Chondrocyte (in vitro differentiated cells): Measurements from ENCODE around the gene LEKR1. TPM values are rescaled to one million over a fixed set of nuclear protein-coding genes. Genes with fewer than 3 reads are reported as not detected.
"Not testable (repeated sequence)": the region's sequence is repeated elsewhere in the genome, so short reads cannot be mapped to it uniquely, and the experiment has no call there.

ENCODE experiments used
- DNase-seq: peaks from one replicate; pipeline ENCODE4 v3.0.0; 2021; ENCODE audit warnings: mixed read lengths, low spot score
- H3K27ac Mint-ChIP-seq: one replicate; pipeline ENCODE4 v1.8.0; 2021; ENCODE audit warnings: mild to moderate bottlenecking, moderate library complexity, mixed read lengths; ENCODE audit not compliant: unreplicated experiment
- H3K27me3 Mint-ChIP-seq: 2 replicates; pipeline ENCODE4 v1.8.0; 2021; ENCODE audit warnings: low read depth, mixed read lengths
- H3K36me3 Mint-ChIP-seq: 2 replicates; pipeline ENCODE4 v1.8.0; 2021; ENCODE audit warnings: low read depth, mixed read lengths
- H3K4me1 Mint-ChIP-seq: 2 replicates; pipeline ENCODE4 v1.8.0; 2021; ENCODE audit warnings: low read depth, mild to moderate bottlenecking, mixed read lengths
- H3K4me3 Mint-ChIP-seq: one replicate; pipeline ENCODE4 v1.8.0; 2021; ENCODE audit warnings: mild to moderate bottlenecking, moderate library complexity, mixed read lengths; ENCODE audit not compliant: unreplicated experiment
- H3K9me3 Mint-ChIP-seq: 2 replicates; pipeline ENCODE4 v1.8.0; 2021; ENCODE audit warnings: low read depth, mixed read lengths
- total RNA-seq: library from RNA; stranded (reverse); gene quantifications from 3 replicates; pipeline ENCODE4 v1.2.1, GENCODE V29; 2021
- TF ChIP-seq, protein P1 (sequence below): fragments of 200-600 bp; sonication (generic); IDR thresholded peaks from 2 replicates; pipeline ENCODE4 v1.5.0; 2021; ENCODE audit warnings: antibody characterized with exemption, mild to moderate bottlenecking, moderate library complexity

The LEKR1 gene
- total RNA-seq, 1 donor from 2014 or later: 0.45 TPM

DNA sequence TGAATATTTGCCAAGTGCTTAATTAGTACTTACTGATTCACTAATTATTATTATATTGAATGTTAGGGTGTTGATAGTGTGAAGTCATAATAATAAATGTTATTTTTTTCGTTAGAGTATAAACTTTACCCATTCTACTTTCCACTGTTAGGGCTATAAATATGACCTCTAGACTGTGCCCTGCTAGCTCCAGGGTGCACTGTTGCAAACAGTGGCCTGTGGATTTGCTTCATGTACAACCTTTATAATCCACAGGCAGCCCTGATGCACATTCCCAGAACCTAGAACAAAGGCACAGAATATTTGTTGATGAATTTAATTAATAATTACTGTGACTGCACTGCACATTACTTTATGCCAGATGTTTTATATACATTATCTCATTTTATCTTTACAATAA lies 28.8 kb upstream of the LEKR1 start:
- Mint-ChIP-seq H3K27me3 (no peaks in the 10 kb centered on the region), H3K9me3 (peaks cover 16% of the 10 kb centered on the region), H3K36me3 (peaks cover 6% of the 10 kb centered on the region), H3K4me1 (peaks cover 32% of the 10 kb centered on the region), H3K4me3 (no peak overlapping the region), H3K27ac (no peak overlapping the region)
- no peak for DNase-seq
- TF ChIP-seq, protein P1, sequence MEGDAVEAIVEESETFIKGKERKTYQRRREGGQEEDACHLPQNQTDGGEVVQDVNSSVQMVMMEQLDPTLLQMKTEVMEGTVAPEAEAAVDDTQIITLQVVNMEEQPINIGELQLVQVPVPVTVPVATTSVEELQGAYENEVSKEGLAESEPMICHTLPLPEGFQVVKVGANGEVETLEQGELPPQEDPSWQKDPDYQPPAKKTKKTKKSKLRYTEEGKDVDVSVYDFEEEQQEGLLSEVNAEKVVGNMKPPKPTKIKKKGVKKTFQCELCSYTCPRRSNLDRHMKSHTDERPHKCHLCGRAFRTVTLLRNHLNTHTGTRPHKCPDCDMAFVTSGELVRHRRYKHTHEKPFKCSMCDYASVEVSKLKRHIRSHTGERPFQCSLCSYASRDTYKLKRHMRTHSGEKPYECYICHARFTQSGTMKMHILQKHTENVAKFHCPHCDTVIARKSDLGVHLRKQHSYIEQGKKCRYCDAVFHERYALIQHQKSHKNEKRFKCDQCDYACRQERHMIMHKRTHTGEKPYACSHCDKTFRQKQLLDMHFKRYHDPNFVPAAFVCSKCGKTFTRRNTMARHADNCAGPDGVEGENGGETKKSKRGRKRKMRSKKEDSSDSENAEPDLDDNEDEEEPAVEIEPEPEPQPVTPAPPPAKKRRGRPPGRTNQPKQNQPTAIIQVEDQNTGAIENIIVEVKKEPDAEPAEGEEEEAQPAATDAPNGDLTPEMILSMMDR: no peak

DNA sequence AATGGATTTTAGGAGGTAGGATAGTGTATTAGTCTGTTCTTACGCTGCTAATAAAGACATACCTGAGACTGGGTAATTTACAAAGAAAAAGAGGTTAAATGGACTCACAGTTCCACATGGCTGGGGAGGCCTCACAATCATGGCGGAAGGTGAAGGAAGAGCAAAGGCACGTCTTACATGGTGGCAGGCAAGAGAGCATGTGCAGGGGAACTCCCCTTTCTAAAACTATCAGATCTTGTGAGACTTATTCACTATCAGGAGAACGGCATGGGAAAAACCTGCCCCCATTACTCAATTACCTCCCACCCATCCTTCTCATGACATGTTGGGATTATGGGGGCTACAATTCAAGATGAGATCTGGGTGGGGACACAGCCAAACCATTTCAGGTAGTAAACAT lies 25.9 kb upstream of the LEKR1 start:
- peaks cover 24% of the 10 kb centered on the region for H3K9me3 Mint-ChIP-seq
- not testable (repeated sequence) for H3K36me3 Mint-ChIP-seq, DNase-seq, H3K27ac Mint-ChIP-seq, H3K4me3 Mint-ChIP-seq, H3K27me3 Mint-ChIP-seq
- peaks cover 14% of the 10 kb centered on the region for H3K4me1 Mint-ChIP-seq

DNA sequence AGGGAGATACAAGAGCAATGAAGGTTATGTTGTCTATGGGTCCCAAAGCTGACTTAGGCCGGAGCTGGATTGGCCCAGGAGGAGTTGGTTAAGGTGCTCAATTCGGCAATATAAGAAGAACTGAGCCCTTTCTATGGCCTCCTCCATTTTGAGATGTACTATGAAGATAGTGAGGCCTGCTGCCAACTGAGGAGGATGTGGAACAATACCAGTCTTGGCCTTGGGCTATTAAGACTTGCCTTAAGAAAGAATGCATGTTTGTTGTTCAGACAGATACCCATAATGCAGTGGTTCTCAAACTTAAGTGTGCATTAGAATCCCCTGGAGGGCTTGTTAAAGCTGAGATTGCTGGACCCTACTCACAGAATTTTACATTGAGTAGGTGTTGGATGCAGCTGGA lies 24.4 kb upstream of the LEKR1 start:
- H3K27me3 Mint-ChIP-seq: no peaks in the 10 kb centered on the region
- H3K4me3 Mint-ChIP-seq: no peak overlapping the region
- H3K4me1 Mint-ChIP-seq: peaks cover under 1% of the 10 kb centered on the region
- no peak for DNase-seq
- TF ChIP-seq, protein P1: no peak
- H3K36me3 Mint-ChIP-seq: peaks cover 6% of the 10 kb centered on the region
- H3K9me3 Mint-ChIP-seq: peaks cover 19% of the 10 kb centered on the region
- no peak overlapping the region for H3K27ac Mint-ChIP-seq

DNA sequence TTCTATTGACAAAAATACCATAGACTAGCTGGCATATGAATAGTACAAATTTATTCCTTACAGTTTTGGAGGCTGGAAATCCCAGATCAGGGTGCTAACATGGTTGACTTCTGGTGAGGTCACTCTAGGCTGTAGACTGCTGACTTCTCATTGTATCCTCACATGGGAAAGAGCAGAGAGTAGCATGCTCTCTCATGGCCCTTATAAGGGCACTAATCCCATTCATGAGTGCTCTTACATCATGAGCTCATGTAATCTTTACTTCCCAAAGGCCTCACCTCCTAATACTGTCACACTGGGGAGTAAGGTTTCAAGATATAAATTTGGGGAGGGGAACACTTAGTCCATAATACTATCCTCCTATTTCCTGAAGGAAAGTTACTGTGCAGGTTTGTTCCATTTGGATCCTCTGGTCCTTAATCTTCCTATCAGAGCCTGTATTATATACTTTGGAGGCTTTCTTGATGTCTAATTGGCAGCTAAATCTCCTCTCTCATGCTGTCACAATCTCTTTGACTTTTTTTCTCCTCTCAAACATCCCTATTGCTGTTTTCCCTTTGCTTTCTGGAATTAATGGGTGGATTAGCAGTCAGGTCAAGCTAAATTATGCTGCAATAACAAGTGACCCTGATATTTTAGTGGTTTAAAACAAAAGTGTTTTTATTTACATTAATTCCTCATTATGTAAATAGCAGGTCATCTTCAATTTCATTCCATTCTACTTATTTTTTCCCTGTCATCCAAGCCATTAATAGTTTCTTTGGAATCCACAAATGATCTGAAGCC lies 23.1 kb upstream of the LEKR1 start:
- Mint-ChIP-seq H3K4me1 (peaks cover 9% of the 10 kb centered on the region), H3K36me3 (peaks cover 6% of the 10 kb centered on the region), H3K4me3 (no peak overlapping the region), H3K27me3 (no peaks in the 10 kb centered on the region), H3K27ac (no peak overlapping the region), H3K9me3 (peaks cover 19% of the 10 kb centered on the region)
- TF ChIP-seq, protein P1: no peak
- DNase-seq: no peak

DNA sequence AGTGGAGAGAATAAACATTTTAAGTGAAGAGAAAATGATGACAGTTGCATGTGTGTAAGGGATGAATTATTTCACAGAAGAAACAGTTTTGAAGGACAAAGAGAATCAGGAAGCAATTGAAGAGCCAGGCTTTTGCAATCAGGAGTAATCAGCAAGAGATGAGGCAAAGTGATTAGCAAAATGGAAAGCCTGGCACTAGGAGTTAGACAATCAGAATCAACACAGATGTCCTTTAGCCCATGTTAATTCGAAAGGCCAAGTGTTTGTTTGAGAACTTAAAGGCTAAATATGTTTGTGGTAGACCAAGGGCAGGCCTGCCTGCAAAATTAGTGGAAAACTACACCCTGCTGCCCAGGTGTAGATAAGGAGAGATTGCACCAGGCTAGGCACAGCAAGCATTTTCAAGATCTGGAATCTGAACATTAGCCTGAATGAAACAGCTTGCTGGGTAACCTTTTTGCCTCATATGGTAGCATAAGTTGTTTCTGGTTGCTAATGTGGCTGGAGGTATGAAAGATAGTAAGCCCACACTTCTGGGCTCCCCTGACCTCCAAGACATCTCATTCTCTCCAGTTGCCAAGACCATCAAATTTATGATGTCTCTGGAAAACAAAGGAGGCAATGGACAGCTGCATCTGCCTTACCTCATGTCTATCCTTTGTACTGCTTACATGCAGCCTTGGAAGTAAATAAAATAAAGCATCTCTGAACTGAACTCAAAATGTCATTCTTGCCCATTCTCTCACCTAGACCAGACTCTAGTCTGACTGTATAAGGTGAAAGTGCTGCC lies 22.0 kb upstream of the LEKR1 start:
- TF ChIP-seq, protein P1: no peak
- Mint-ChIP-seq H3K4me3 (no peak overlapping the region), H3K27me3 (no peaks in the 10 kb centered on the region), H3K9me3 (peaks cover 15% of the 10 kb centered on the region), H3K36me3 (peaks cover 6% of the 10 kb centered on the region), H3K4me1 (peaks cover 11% of the 10 kb centered on the region), H3K27ac (no peak overlapping the region)
- no peak for DNase-seq
